MCF 10A (cell line): Measurements from ENCODE around the gene CD33. TPM values are rescaled to one million over a fixed set of nuclear protein-coding genes. Genes with fewer than 3 reads are reported as not detected.

Source experiments
- BruUV-seq: library from RNA; stranded (reverse); fragments of 400-500 nt; replicated peaks from 2 replicates; lab custom pipeline; 2021; lab: Mats Ljungman, UMichigan
- CTCF ChIA-PET: fragments of 300-600 bp; sonication (Branson Sonifier 250); formaldehyde crosslinking; extraction: SDS; loops from one replicate; lab custom pipeline; 2021; ENCODE audit warnings: antibody characterized with exemption, inconsistent platforms; lab: Yijun Ruan, JAX
- POLR2A ChIA-PET: fragments of 300-600, 350-650 bp; sonication (Branson Sonifier 250); formaldehyde crosslinking; extraction: SDS; loops from one replicate; lab custom pipeline; 2020; ENCODE audit warnings: antibody characterized with exemption, inconsistent platforms; lab: Yijun Ruan, JAX
- DNase-seq: peaks from one replicate; pipeline ENCODE4 v3.0.0-alpha.2; 2018; ENCODE audit not compliant: unreplicated experiment
- H3K27ac Mint-ChIP-seq: one replicate; pipeline ENCODE4 v1.8.0; 2022; ENCODE audit warnings: mild to moderate bottlenecking, low read depth, mixed read lengths; ENCODE audit not compliant: unreplicated experiment
- H3K27me3 Mint-ChIP-seq: one replicate; pipeline ENCODE4 v1.8.0; 2022; ENCODE audit warnings: mixed read lengths; ENCODE audit not compliant: insufficient read depth, unreplicated experiment
- H3K36me3 Mint-ChIP-seq: one replicate; pipeline ENCODE4 v1.8.0; 2022; ENCODE audit warnings: mild to moderate bottlenecking, moderate library complexity, mixed read lengths; ENCODE audit not compliant: insufficient read depth, unreplicated experiment
- H3K4me1 Mint-ChIP-seq: one replicate; pipeline ENCODE4 v1.8.0; 2022; ENCODE audit warnings: mixed read lengths; ENCODE audit not compliant: insufficient read depth, unreplicated experiment
- H3K4me3 Mint-ChIP-seq: one replicate; pipeline ENCODE4 v1.8.0; 2022; ENCODE audit warnings: mild to moderate bottlenecking, moderate library complexity, mixed read lengths; ENCODE audit not compliant: unreplicated experiment
- H3K9me3 Mint-ChIP-seq: one replicate; pipeline ENCODE4 v1.8.0; 2022; ENCODE audit warnings: mixed read lengths; ENCODE audit not compliant: unreplicated experiment
- intact Hi-C: fragments of 100-400 bp; cut with micrococcal nuclease; formaldehyde crosslinking; loops from 2 replicates; pipeline ENCODE4 v1.14.1; 2022
- total RNA-seq: library from RNA; stranded (reverse); gene quantifications from 2 replicates; pipeline ENCODE4 v1.2.3, GENCODE V29; 2022
- TF ChIP-seq, protein P1 (sequence below): fragments of 200-600 bp; IDR thresholded peaks from one replicate; pipeline ENCODE4 v1.8.0; 2022; ENCODE audit warnings: antibody characterized with exemption, mild to moderate bottlenecking; ENCODE audit not compliant: unreplicated experiment

Gene CD33
- total RNA-seq, 1 experiment from 2014 or later = 0.33 TPM

DNA sequence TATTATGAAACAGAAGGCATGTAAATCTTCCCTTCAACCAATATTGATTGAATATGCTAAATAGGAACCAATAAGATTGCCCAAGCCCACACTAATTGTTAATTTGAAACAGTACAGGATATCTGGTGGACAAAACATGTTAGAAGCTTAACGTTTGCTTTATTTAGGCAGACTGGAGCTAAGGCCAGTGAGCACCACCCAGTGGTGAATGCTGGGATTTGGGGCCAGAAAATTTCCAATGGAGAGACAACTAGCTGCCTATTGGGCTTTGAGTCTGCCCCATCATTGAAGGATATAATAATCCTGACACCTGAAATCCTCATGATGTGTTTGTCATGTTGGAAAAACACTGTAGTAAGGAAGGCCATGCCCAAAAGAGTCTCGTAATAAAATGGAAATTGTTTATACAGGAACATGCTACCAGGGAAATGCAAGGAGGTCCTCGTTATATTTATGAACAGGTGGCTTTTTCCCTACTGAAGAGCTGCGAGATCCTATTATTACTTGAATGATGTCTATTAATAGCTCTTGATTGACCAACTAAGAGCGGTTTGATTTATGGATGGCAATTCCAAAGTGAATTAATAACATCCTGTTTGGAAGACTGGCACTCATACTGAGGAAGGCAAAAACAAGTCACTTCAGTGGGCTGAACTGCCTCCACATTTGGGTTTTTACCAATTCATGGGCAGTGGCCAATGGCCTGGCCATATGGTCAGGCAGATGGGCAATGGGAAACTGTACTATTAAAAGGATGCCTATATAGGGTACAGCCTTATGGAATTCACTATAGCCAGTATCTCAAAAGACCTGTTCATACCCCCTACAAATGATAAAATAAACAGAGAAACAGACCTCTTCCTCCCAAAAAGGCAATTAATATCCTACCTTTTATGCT is 34.7 kb downstream of the CD33 start:
- Mint-ChIP-seq H3K4me1 (no peaks in the 10 kb centered on the region), H3K36me3 (no peaks in the 10 kb centered on the region), H3K27me3 (no peaks in the 10 kb centered on the region), H3K4me3 (no peak overlapping the region), H3K9me3 (peaks cover 9% of the 10 kb centered on the region), H3K27ac (no peak overlapping the region)
- CTCF ChIA-PET = interaction anchor here (0.6 to 1.4 kb wide), 13 partner anchors 11 to 243 kb away, joined by 3 to 8 read pairs (median 4); no protein-coding TSS in a partner anchor
- DNase-seq = peak; percentile 28
- TF ChIP-seq, protein P1, sequence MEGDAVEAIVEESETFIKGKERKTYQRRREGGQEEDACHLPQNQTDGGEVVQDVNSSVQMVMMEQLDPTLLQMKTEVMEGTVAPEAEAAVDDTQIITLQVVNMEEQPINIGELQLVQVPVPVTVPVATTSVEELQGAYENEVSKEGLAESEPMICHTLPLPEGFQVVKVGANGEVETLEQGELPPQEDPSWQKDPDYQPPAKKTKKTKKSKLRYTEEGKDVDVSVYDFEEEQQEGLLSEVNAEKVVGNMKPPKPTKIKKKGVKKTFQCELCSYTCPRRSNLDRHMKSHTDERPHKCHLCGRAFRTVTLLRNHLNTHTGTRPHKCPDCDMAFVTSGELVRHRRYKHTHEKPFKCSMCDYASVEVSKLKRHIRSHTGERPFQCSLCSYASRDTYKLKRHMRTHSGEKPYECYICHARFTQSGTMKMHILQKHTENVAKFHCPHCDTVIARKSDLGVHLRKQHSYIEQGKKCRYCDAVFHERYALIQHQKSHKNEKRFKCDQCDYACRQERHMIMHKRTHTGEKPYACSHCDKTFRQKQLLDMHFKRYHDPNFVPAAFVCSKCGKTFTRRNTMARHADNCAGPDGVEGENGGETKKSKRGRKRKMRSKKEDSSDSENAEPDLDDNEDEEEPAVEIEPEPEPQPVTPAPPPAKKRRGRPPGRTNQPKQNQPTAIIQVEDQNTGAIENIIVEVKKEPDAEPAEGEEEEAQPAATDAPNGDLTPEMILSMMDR = peak; percentile 44
- POLR2A ChIA-PET = no interaction called here
- no TSS peak for BruUV-seq
- intact Hi-C loops = no loop called here

DNA sequence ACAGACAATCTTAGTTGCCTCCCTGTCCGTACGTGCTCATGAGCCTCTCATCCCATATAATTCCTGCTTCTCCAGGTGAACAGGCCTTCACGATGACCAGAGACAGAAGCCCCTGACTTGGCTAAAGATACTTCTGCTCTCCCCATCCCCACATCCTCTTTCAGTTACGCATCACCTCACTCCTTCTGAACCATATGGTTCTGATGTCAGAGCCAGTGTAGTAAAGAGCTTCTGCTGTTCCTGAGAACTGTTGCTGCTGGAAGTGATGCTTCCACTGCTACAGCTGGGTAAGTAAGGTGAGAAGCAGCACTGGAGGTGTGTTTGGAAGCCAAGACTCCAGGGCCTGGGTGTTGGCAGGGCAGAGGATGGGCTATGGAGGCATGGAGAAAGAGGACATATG is 38.9 kb downstream of the CD33 start:
- ChIA-PET CTCF (no interaction called here), POLR2A (no interaction called here)
- no TSS peak for BruUV-seq
- no peaks in the 10 kb centered on the region for H3K4me1 Mint-ChIP-seq
- no peak overlapping the region for H3K4me3 Mint-ChIP-seq
- no peak for DNase-seq
- TF ChIP-seq, protein P1 = no peak
- intact Hi-C loops = no loop called here
- H3K36me3 Mint-ChIP-seq = no peaks in the 10 kb centered on the region
- peaks cover 38% of the 10 kb centered on the region for H3K9me3 Mint-ChIP-seq
- no peaks in the 10 kb centered on the region for H3K27me3 Mint-ChIP-seq
- H3K27ac Mint-ChIP-seq = no peak overlapping the region

DNA sequence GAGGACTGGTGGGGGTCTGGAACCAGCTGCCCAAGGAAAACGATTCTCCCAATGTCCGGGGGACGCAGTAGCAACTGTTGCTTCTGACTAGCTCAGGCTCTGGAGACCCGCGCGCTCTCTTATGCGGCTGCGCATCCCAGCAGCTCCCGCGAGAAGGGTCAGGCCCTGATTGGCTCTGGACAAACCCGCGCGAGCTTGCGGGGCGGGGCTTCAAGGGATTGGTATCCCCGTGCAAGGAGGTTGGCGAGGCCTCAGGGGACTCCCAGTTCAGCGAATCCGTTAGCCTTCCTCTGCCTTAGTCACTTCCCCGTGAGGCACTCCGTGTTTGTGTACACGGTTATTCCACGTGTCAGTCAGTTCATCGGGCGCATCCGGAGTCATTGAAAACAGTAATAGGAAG is 46.2 kb downstream of the CD33 start:
- Mint-ChIP-seq H3K9me3 (peaks cover 42% of the 10 kb centered on the region), H3K27ac (no peak overlapping the region), H3K4me1 (no peaks in the 10 kb centered on the region), H3K4me3 (no peak overlapping the region), H3K27me3 (no peaks in the 10 kb centered on the region), H3K36me3 (no peaks in the 10 kb centered on the region)
- no peak for DNase-seq
- TF ChIP-seq, protein P1 = no peak
- ChIA-PET POLR2A (no interaction called here), CTCF (interaction anchor here (0.7 to 1.6 kb wide), 3 partner anchors 12 to 46 kb away, joined by 3 to 8 read pairs (median 4); no protein-coding TSS in a partner anchor)
- intact Hi-C loops = no loop called here
- BruUV-seq = no TSS peak

DNA sequence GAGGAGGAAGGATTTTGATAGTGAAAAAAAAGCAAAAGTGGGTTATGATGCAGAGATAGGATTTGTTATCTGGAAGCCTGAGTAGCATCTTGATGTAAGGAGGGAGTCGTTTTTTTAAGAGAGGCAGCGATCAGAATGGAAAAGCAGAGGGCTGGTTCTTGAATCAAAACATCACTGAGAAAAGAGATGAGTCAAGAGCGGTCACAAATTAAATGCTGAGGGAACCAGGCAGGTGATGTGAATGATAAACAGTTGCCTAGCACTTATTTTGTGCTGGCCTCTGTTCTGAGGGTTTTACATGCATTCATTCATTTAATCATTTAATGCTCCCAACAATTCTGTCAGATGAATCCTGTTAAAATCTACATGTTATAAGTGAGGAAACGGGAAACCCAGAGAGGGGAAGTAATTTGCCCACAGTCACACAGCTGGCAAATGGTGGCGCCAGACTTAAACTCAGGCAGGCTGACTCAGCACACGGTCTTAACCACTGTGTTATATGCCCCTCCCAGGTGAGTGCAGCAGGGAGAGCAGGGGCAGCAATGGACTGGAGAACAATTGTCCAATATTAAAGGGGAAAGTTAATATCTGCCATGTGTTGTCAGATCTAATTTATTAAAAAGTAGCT is 47.4 kb downstream of the CD33 start:
- ChIA-PET CTCF (interaction anchor here (0.6 to 1.2 kb wide), 2 partner anchors 13 to 366 kb away, joined by 3 to 4 read pairs; no protein-coding TSS in a partner anchor), POLR2A (interaction anchor here (0.6 kb wide), 1 partner anchor 35 kb away, joined by 3 read pairs; no protein-coding TSS in a partner anchor)

More for the DNA sequence above, 47.4 kb downstream of the CD33 start:
- intact Hi-C loops = no loop called here
- H3K27me3 Mint-ChIP-seq = no peaks in the 10 kb centered on the region
- BruUV-seq = no TSS peak
- H3K27ac Mint-ChIP-seq = no peak overlapping the region
- no peaks in the 10 kb centered on the region for H3K4me1 Mint-ChIP-seq
- DNase-seq = no peak
- peaks cover 32% of the 10 kb centered on the region for H3K9me3 Mint-ChIP-seq
- TF ChIP-seq, protein P1 = no peak
- no peaks in the 10 kb centered on the region for H3K36me3 Mint-ChIP-seq
- no peak overlapping the region for H3K4me3 Mint-ChIP-seq
